Measurements from ENCODE around the gene STK32C.

Gene STK32C

GRCh38 chr10:132182591-132182990 lies 125.2 kb downstream of the STK32C start:
- no peak for DNase-seq (ENCODE audit: low spot score)

DNA sequence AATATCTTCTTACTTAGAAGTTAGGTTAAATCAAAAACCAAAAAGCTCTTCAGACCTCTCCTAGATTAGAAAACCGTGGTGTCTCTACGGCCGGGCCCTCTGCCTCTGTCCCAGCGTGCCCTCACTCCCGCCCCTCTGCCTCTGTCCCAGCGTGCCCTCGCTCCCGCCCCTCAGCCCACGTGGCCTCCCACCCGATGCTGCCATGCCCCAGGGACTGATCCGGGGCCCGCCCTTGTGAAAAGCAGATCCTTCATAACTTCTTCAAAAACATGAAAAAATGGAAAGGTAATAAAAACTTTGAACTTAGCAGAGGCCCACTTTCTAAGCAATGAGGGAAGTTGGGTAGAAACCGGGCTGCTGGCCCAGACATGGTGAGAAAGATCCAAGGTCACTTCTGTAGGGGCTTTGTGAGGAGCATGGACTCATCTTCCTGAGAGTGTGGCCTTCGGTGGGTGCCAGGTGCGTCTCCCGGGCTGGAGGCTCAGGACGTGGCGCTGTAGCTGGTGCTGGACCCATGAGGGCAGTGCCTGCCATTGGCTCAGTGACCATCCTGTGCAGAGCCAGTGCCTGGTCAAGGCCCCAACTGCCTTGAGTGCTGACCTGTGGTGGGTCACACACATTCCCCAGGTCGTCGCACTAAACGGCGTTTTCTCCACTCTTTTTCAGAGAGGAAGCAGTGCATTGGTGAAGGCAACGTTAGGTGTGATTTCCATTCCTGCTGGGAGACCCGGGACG lies 125.9 kb downstream of the STK32C start:
- no peak for DNase-seq (ENCODE audit: low spot score)

GRCh38 chr10:132180736-132181135 lies 127.0 kb downstream of the STK32C start:
- no peak for DNase-seq (ENCODE audit: low spot score)

DNA sequence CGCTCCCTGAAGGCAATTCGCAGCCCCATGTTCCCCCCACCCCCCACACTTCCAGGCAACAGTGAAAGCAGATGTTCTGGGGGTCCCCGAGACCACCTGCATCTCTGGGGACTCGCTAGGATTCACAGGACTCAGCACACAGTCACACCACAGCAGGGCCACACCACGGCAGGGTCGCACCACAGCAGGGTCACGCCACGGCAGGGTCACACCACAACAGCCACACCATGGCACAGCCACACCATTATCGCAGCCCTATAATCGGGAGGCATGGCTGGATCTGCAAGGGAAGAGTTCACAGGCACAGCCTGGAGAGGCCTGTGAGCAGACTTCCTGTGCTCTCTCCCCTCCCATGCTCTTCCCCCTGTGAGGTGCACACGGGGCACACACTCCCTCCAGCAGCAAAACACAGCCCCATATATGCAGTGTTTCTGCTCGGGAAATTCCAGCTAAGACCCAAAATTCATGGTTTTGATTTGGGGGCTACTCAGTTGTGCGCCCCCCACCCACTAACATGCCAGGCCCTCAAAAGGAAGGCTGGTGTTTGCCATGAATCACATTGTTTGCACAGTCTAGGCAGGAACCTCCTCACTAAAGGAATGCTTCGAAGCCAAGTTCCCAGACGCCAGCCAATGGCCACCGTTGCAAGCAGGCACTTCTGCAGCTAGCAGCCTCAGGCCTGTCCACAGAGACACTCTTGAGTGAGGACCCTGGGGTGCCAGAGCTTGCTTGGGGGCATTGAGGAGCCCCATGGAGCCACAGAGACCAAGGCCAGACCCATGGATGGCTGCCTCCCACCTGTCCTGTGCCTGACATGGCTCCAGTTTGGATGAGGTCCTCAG lies 128.0 kb downstream of the STK32C start:
- no peak for DNase-seq (ENCODE audit: low spot score)

- no peak for DNase-seq (ENCODE audit: low spot score)
These were observed 128.8 kb downstream of the STK32C start for GRCh38 chr10:132178672-132179545.

DNA sequence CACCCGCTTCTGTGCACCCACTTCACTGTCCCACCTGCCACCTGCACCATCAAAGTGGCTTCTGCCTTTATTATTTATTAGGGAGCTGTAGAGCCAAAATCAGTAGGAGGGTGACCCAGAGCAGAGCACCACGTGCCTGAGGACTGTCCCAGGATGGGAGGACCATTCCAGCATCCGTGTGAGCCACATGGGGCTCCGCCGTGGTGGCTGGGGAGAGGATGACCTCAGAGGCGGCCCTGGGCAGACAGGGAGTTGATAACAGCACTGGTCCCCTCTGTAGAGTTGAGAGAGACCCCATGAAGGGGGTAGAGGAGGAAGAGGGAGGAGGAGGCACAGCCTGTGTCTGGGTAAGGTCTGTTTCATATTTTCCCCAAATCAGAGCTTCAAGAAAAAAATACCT lies 129.7 kb downstream of the STK32C start:
- no peak for DNase-seq (ENCODE audit: low spot score)

DNA sequence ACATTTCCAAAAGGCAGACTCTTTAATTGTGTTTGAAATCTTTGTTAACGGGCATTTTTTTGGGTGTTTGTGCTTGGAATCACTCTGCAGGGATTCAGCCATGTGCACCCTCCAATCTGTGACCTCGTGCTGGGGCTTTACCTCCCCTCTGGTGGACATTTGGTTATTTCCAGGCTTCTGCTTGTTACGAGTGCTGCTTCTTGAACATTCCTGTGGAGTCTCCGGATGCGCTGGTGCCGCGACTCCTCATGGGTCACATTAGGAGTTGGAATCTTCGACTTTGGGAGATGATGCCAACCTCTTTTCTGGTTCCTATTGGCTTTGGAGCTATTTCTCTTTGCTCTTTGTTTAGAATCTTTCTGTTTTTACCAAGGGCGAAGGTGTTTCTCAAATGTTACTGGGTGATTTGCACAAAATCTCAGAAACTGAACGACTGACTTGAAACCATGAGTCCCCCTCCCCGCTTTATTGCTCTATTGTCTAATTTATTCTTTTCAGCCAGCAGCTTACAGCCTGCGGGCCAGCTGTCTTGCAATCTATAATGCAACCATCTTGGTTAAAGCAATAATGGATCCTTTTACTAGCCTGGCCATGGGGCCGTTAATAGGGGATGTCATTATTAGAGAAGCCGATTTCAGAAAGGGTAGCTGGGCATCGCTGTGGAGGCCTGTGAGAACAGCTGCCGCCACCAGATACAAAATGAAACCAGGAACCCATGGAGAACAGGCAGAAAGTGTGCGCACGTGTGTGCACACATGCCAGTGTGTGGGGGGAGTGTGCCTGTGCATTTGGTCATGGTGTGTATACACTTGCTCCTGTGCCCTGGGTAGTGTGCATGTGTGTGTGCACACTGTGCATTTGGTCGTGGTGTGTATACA lies 130.9 kb downstream of the STK32C start:
- DNase-seq (ENCODE audit: low spot score), result no peak

DNA sequence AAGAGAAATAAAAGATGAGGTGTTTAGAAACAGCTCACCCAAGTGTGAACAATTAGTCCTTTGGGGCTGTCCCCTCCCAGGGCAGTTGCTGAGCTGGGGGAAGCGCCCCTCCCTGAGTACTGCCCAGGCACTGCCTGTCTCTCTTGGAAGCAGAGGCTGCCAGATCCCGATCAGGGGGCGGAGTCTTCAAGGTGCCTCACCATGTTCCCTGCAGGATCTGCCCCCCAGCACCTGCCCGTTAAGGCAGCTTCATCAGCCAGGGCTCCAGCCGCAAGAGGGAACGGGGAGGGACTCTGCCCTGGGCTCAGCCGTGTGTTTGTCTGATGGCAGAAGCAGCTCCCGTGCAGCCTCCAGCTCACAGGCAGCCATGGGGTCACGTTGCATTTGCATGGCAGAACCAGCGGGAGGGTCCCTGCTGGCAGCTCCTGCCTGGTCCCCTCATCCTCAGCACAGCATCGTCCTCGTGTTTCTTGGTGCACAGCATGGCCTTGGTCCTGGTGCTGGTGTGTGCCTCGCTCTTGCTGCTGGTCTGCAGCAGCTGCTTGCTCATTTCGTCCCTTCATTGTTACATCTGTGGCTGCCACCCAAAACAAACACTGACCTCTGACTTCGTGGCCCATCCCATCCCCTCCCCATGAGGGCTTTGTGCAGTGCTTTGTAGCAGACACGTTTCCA lies 131.7 kb downstream of the STK32C start:
- no peak for DNase-seq (ENCODE audit: low spot score)

- no peak for DNase-seq (ENCODE audit: low spot score)
These were observed 132.3 kb downstream of the STK32C start for GRCh38 chr10:132175408-132175807.

DNA sequence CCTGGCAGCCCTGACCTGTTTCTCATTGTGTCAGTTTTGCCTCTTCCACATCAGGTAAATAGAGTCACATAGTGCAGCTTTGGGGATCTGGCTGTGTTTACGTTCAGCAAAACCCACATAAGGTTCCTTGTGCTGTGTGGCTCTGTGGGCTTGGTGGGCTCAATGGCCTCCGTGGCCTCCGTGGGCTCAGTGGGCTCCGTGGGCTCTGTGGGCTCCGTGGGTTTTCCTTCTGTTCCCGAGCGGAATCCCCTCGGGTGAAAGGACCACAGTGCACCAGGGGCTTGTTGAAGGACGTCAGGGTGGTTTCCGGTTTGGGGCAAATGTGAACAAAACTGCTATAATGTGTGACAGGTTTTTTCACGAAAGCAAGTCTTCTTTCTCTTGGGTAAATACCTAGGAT lies 133.5 kb downstream of the STK32C start:
- no peak for DNase-seq (ENCODE audit: low spot score)

DNA sequence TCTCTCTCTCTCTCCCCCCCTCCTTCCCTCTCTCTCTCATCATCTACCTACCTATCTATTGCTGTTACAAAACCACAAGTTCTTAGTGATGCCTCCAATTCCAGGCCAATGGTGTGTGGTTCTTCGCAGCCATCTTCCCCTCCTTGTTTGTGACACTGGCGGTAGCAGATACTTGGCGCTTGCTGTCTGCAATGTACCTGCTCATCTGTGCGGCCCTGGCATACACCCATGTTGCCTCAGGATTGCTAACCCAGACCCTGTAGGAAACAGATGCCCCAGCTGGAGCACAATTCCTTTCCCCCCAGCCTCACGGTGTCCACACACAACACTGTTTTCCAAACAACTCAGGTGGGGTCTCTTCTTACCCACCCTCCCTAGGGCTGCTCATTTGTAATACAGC lies 134.6 kb downstream of the STK32C start:
- DNase-seq (ENCODE audit: low spot score), result no peak

DNA sequence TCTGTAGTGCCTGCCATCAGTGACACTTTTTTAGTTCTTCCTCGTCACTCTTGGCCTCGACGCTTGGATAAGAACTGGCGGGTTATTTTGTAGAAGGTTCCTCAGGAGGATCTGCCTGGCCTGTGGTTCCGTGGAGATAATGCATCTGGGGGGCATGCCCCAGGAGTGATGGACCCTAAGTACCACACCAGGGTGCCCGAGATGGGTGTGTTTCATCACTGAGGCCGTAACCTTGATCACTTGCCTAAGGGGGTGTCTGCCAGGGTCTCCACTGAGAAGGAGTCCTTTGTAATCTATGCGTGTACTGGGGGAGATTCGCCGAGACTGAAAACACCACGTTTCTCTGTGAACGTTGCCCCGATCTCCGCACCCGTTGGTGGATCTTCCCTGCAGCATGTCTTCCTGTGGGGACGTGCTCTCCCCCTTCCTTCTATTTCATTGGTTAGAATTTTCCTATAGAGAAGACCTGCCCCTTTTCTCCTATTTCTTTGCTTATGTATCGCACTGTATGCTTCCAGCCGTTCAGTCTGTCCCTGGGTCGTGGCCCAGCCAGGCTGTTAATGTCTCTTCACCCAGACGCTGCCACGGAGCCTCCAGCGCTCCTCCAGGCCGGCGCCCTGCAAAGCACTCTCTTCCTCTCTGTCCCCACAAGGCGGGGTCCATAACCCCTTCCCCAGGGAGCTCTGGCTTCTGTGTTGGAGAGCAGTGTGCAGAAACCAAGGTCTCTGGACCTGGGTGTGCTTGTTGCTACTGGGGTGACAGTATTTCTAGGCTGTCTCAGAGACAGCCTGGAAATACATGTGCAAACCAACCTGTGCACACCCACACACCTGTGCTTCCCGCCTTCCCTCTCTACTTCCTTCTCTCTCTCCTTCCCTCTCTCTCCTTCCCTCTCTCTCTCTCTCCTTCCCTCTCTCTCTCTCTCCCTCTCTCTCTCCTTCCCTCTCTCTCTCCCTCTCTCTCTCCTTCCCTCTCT lies 135.4 kb downstream of the STK32C start:
- no peak for DNase-seq (ENCODE audit: low spot score)

- no peak for DNase-seq (ENCODE audit: low spot score)
These were observed 137.0 kb downstream of the STK32C start for GRCh38 chr10:132170561-132171361.

GRCh38 chr10:132169766-132170560 lies 137.8 kb downstream of the STK32C start:
- no peak for DNase-seq (ENCODE audit: low spot score)

DNA sequence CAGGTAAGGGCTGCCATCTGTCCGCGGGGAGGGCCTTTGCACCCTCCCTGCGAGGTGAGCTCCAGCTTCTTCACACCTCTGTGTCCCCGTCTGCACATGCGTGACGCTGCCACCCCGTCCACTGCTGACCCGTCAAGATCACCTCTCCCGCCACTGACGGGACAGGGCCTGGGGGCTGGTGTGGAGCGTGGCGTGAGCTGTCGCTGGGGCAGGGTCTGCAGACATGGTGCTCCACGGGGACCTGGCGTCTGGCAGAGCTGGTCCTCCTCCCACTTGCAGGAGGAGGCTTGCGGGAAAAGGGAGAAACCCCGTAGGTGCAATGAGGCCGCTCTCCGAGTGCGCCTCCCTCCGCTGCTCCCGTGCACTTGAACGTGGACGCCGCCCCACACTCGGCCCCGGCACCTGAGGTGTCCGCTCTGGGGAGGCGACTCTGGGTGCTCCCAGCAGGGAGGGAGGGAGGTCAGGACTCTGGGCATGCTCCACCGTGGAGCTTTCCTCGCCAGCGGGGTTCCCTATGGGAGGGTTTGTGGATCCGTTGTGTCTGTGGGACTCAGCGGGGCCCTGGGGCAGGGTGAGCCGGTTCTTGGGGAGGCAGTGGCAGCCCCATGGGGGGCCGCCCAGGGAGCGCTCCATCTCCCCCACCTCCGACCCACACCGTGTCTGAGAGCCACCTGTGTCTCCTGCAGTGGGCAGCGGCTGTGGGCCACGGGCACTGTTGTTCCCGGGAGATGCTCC lies 138.6 kb downstream of the STK32C start:
- no peak for DNase-seq (ENCODE audit: low spot score)

GRCh38 chr10:132168571-132169030 lies 139.1 kb downstream of the STK32C start:
- no peak for DNase-seq (ENCODE audit: low spot score)

DNA sequence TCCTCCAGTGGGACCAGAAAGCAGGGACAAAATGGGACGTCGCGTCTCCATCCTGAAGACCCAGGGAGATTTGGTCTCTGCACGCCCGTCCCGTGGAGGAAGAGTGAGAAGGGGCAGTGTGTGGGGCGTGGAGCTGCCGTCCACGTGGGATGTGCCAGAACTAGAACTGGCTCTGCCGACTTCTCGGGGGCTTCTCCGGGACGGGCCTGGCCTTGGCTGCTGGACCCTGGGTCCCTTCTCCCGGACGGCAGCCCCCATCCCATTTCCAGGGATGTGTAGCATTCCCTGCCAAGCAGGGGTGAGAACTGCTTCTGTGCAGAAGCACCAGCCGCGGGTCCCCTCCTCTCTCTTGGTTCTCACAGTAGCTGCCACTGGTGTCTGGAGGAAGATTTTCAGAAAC lies 139.8 kb downstream of the STK32C start:
- DNase-seq (ENCODE audit: low spot score), result no peak
